ENCODE results near the gene PEX10. TPM values are rescaled to one million over a fixed set of nuclear protein-coding genes. Genes with fewer than 3 reads are reported as not detected.

The PEX10 gene
- total and polyA plus RNA-seq, 2 of the 8 experiments (the other 6 are each of a cell fraction or from before 2014, with no cell fraction given): 24.3 to 26.9 TPM

DNA sequence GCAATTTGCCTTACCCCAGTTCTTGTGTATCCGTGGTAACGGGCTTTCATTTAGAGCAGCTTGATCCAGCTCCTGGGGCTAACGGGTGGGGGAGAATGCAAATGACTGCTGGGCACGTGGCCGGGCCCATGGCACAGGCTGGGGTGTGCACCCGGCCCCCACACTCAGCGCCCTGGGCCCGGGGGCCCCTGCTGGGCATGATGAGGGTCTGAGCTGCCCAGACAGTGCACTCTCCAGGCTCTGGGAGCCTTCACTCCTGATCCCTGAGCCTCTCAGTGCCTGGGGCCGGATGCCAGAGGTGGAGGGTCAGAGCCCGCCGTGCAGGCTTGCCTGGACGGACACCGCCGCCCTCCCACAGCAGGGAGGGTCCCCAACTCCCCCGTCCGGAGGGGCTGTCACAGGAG lies 20.1 kb upstream of the PEX10 start:
- H2BK5ac ChIP-seq (ENCODE audit: low read depth, low read length): no peak overlapping the region
- H2BK15ac ChIP-seq (ENCODE audit: low read length): no peak overlapping the region
- H3K4me2 ChIP-seq (ENCODE audit: insufficient read depth in 1 of 2, low read depth in 2 of 2, low read length in 2 of 2): no peak overlapping the region
- H3K27ac ChIP-seq (ENCODE audit: low read depth, low read length): no peak overlapping the region
- no peak for DNase-seq (ENCODE audit: low read depth in 1 of 2, low spot score in 2 of 2)
- H4K20me1 ChIP-seq (replicated peaks in 1 of 2; ENCODE audit: control insufficient read depth in 1 of 2, insufficient read depth in 2 of 2, low read length in 2 of 2): peaks cover 0 to 1% of the 10 kb centered on the region in 2 experiments
- H3K14ac ChIP-seq (ENCODE audit: insufficient read length): no peak overlapping the region
- H3K18ac ChIP-seq (ENCODE audit: extremely low read depth, low read length): no peak overlapping the region
- TF ChIP-seq RNF2 (IDR thresholded peaks at IDR 0.05; ENCODE audit: borderline replicate concordance, low read depth, low read length, missing control alignments, poor library complexity, severe bottlenecking) (no peak), SP1 (IDR thresholded peaks at IDR 0.05; ENCODE audit: low read depth, low read length) (no peak), TAF1 (IDR thresholded peaks at IDR 0.05; ENCODE audit: low read depth, low read length) (no peak), CTBP2 (IDR thresholded peaks at IDR 0.05; ENCODE audit: borderline replicate concordance, insufficient read depth, insufficient read length, low read length) (no peak), RBBP5 (IDR thresholded peaks at IDR 0.05; ENCODE audit: borderline replicate concordance, low read depth, low read length) (no peak), NANOG (IDR thresholded peaks at IDR 0.05; ENCODE audit: insufficient read depth, low read depth, low read length, poor library complexity, severe bottlenecking) (no peak), MAFK (IDR thresholded peaks at IDR 0.05; ENCODE audit: low read depth, low read length) (no peak), TBP (IDR thresholded peaks at IDR 0.05; ENCODE audit: low read depth, low read length) (no peak), BCL11A (IDR thresholded peaks at IDR 0.05; ENCODE audit: low read depth in 2 of 2, low read length in 2 of 2) (no peak)
- no peak overlapping the region for H4K8ac ChIP-seq (ENCODE audit: extremely low read depth, insufficient read depth, low read length)
- H3K36me3 ChIP-seq (ENCODE audit: control insufficient read depth in 2 of 4, insufficient read depth in 4 of 4, low read length in 3 of 4): no peaks in the 10 kb centered on the region
- WGBS, 2 experiments (ENCODE audit: extremely low coverage in 1 of 2, insufficient coverage in 1 of 2, insufficient read length in 1 of 2, insufficient replicate concordance in 2 of 2, low coverage in 1 of 2, low lambda C conversion rate in 2 of 2, missing lambda C conversion rate in 1 of 2): 79% methylated on average over 16 of the region's 16 CpGs; no CpG with 5 or more reads in 1 of the 2 experiments
- H3K23ac ChIP-seq (ENCODE audit: insufficient read length): no peak overlapping the region
- H4K5ac ChIP-seq (ENCODE audit: insufficient read length, low read depth, low read length): no peak overlapping the region
- no peaks in the 10 kb centered on the region for H3K79me1 ChIP-seq (ENCODE audit: low read depth, low read length)
- no peak overlapping the region for H2AK5ac ChIP-seq (ENCODE audit: low read depth, low read length)
- no peak overlapping the region for H2AFZ ChIP-seq (ENCODE audit: low read length)
- H3K4ac ChIP-seq (replicated peaks; ENCODE audit: insufficient read length, low read depth, low read length): no peak overlapping the region
- no peak overlapping the region for H2BK20ac ChIP-seq (ENCODE audit: low read length)
- no peak overlapping the region for H4K91ac ChIP-seq (replicated peaks; ENCODE audit: insufficient read length, low read length)
- H2BK120ac ChIP-seq (replicated peaks; ENCODE audit: low read depth, low read length): no peak overlapping the region
- no peaks in the 10 kb centered on the region for H3K23me2 ChIP-seq (ENCODE audit: low read depth, low read length)
- H3K4me1 ChIP-seq (replicated peaks in 1 of 4; ENCODE audit: control insufficient read depth in 3 of 4, insufficient read depth in 4 of 4, low read length in 3 of 4): no peaks in the 10 kb centered on the region
- ChIA-PET CTCF (ENCODE audit: partially characterized antibody) (interaction anchor here (0.7 to 4.2 kb wide), 6 partner anchors 14 to 91 kb away, joined by 3 to 48 read pairs (median 3); no protein-coding TSS in a partner anchor), POLR2A (ENCODE audit: partially characterized antibody) (no interaction called here)
- no peak overlapping the region for H3K4me3 ChIP-seq (ENCODE audit: extremely low read depth in 1 of 4, insufficient read depth in 2 of 4, low read depth in 3 of 4, low read length in 4 of 4)
- no peaks in the 10 kb centered on the region for H3K79me2 ChIP-seq (ENCODE audit: control insufficient read depth in 1 of 2, insufficient read depth in 2 of 2, low read length in 2 of 2)
- no peak overlapping the region for H3K9ac ChIP-seq (replicated peaks in 1 of 4; ENCODE audit: extremely low read depth in 1 of 4, low read depth in 3 of 4, low read length in 3 of 4)
- no peak for FAIRE-seq
- peaks cover 11 to 27% of the 10 kb centered on the region in 2 experiments; a peak in 3 of 4 replicates for H3K9me3 ChIP-seq (ENCODE audit: insufficient read depth in 2 of 2, low read depth in 1 of 2, low read length in 1 of 2)
- no peak overlapping the region for H3K56ac ChIP-seq (replicated peaks; ENCODE audit: insufficient read length, low read depth, low read length)
- H3K27me3 ChIP-seq (replicated peaks in 1 of 4; ENCODE audit: control insufficient read depth in 3 of 4, extremely low read depth in 1 of 4, insufficient read depth in 3 of 4, low read length in 3 of 4): no peaks in the 10 kb centered on the region; a peak in 2 of 7 replicates
- no peak overlapping the region for H2BK12ac ChIP-seq (ENCODE audit: low read depth, low read length)

Data from H1 (cell line).